ENCODE results near the gene LYG1.

The LYG1 gene

DNA sequence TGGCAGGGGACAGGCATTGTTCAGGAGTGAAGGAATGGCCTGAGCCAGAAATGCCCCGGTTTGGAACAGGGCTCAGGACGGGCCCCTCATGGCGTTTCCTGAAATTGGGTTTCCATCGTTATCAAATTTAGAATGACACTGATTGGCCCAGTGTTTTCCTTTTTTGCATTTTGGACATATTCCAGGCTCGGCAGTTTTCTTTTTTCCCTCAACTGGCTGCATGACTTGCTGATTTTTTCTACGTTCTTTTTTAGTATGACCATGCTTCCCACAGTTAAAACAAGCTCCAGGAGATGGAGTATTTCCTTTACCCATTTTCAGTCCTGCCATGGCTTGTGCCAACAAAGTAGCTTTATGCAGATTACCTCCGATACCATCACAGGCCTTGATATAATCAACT is 25.1 kb downstream of the LYG1 start:
- DNase-seq (ENCODE audit: low spot score) = no peak

DNA sequence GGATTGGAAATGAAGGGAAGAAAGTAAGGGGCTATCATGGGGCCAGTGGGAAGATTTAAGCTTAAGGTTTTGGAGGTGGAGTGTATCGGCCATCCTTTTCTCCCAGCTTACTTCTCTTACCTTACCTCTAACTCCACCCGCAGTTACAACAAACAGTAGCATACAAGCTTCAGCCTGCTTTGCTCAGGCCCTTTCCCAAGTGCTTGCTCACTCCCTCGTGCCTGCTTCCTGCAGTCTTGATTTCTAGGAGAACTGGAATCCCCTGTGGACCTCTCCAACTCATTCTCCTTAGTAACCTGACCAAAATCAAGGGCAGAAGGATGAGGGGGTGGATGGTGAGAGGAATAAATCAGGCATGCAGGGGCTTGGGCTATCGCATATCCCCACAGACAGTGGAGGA is 39.8 kb downstream of the LYG1 start:
- no peak for DNase-seq (ENCODE audit: low spot score)

DNA sequence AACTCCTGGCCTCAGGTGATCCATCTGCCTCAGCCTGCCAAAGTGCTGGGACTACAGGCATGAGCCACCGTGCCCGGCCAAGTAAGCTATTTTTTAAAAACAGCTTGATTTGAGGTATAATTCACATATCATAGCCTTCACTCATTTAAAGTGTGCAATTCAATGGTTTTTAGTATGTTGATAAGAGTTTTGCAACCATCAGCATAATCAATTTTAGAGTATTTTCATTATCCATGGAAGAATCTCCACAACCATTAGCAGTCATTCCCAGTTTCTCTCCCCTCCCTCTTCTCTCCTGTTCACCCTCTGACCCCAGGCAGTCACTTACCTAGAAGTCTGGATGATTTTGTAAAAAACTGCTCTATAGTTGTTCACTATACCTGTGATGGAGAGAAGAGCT is 40.8 kb downstream of the LYG1 start:
- no peak for DNase-seq (ENCODE audit: low spot score)

DNA sequence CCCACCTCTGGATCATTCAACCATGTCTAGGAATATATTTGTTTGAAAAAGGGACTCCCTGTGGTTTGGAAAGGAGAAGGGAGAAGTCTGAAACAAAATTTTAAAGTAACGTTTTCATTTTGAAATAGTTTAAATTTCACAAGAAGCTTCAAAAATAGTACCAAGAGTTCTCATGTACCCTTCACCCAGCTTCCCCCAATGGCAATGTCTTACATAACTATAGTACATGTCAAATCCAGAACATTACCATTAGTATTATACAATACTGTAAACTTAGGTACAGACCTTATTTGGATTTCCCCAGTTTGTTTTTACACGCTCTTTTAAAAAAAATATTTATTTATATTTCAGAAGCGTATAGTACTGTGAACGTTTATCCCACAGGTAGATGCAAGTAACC is 41.5 kb downstream of the LYG1 start:
- no peak for DNase-seq (ENCODE audit: low spot score)

DNA sequence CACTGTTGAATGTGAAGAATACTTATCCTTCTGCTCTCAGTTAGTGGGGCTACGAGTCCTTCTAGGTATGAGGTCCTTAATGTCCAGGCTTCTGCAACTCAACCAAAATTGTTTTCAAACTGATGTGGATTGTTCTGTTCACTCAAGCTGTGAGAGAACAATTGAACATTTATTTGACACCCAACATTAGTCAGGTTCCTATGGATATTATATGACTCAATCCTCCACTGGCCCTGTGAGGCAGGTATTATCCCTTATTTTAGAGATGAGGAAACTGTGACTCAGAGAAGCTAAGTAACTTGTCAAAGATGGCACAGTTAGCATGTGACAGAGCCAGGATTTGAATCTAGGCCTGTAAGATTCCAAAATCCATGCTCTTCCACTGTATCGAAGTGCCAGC is 44.3 kb downstream of the LYG1 start:
- no peak for DNase-seq (ENCODE audit: low spot score)

DNA sequence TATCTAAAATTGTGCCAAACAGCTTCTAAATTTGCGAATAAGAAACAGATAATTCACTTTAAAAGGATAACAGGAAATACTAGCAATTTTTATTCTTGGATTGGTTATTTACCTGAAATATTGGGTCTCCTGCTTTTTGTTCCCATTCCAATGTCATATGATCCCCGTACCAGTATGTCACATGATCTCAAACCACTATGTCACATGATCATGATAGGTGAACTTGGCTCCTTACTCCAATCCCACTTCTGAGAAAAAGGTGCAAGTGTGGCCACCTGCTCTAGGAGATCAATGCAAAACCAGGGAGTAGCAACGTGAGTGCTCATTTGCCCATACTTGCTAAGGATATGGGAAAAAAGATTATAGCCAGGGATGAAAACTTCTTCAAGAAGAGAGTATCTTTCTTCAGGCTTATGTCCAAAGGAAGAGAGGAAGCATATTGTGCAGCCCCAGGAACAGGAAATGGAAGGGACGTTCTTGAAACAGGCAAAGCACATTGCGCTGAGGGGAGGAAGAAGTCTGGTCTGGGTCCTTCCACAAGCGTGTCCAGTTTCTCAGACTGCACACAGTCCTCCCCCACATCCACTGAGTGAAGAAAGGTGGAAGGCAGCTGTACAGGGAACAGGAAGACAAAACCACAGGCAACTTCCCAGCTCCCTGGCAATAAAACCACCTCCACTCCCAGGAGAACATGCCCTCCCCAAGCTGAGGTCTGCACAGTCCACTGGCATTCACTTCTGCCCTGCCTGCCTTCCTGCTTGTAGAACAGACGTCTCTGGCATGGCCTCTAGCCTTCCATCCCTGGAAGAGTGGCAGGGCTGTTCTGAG is 45.3 kb downstream of the LYG1 start, which contains the start of gene LYG2:
TSS of gene LYG2 (minus strand) at position 176 of the 828 bp plus-strand sequence. CDS start 1,406 bp downstream, outside the sequence.
- DNase-seq (ENCODE audit: low spot score) = no peak

DNA sequence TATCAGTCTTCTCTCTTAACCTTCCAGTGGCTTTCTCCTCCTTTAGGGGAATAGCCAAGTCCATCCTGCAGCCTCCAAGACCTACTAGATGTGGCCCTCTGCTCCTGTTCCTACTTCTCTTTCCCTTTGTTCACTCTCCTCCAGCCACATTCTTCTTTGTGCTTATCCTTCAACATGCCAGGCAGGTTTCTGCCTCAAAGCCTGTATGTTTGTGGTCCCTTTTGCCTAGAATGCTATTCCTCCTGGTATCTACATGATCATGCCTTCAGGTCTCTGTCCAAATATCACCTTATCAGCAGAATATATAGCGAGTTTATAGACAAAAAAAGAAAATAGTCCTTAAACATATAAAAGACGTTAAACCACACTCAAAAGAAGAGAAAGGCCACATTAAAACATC is 51.0 kb downstream of the LYG1 start:
- no peak for DNase-seq (ENCODE audit: low spot score)

DNA sequence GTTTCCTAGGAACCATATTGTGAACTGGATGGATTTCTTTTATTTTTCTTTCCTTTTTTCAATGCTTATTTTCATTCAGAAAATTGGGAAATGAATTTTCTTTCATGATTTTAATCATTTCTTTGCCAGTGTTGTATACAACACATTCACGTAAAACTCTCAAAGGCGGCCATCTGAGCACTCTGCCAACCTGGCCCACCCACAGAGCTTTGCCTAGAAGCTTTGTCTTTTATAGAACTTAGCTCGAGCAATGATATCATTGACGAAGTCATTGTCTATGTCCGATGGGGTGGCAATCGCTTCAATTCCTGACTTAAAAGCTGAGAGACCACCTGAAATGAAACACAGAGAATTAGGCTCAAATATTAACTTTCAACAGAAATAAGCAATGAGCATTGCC is 58.8 kb downstream of the LYG1 start:
- no peak for DNase-seq (ENCODE audit: low spot score)

DNA sequence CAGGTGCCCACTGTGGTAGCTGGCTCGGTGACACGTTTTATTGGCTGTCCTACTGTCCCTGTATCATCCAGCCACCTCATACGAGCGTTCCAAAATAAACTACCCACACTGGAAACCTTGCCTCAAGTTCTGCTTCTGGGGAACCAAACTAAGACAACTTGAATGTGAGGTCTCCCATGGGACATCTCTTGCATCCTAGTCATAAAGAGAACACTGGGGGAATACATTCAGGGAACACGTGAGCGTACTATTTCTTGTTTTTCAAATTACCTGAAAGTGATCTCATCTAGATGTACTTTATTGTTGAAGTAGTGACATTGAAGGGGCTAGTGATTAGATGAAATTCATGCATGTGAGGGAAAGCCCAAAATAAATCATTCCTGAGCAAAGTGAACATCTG is 60.6 kb downstream of the LYG1 start:
- no peak for DNase-seq (ENCODE audit: low spot score)

DNA sequence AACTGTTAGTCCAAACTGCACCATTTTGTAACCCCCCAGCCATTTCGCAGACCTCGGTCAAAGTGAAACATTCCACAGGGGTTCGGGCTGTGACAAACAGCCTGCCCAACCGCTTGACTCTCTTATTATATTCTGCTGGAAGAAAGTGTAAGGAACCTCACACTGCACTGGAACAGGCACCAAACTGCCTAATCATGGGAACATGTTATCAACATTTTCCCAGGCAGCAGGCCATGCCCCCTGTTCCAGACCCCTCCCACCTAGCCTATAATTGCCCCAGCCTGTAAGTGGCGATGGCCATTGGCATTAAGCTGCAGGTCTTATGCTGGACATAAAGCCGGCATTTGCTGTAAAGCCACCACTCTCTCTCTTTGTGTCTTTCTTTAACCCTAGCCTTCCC is 62.4 kb downstream of the LYG1 start:
- no peak for DNase-seq (ENCODE audit: low spot score)
